Natural killer cell (primary cell): Measurements from ENCODE around the gene CRAMP1. TPM values are rescaled to one million over a fixed set of nuclear protein-coding genes. Genes with fewer than 3 reads are reported as not detected.

Source experiments
- ATAC-seq, 3 donors: fragments of 150-1000 bp in 2 of 3; fragments of 200-7000 bp in 1 of 3; cut with Tn5 transposase; 1 replicate in 1 of 3; 2 replicates in 2 of 3; pipeline ENCODE4 v1.10.0; 2021; ENCODE audit warnings: mild to moderate bottlenecking in 2 of 3, moderate library complexity in 2 of 3
- DNase-seq, 2 donors: peaks; one replicate each; pipeline versions ENCODE4 v3.0.0 to v3.0.0-alpha.2; 2013 to 2021; ENCODE audit warnings: mixed read lengths in 1 of 2
- H3K27ac ChIP-seq: one replicate; pipeline ENCODE4 v1.5.1; 2013; ENCODE audit warnings: mild to moderate bottlenecking, low read length
- H3K27me3 ChIP-seq: one replicate; pipeline ENCODE4 v1.6.1; 2013; ENCODE audit warnings: low read length; ENCODE audit not compliant: control insufficient read depth, insufficient read depth
- H3K36me3 ChIP-seq: one replicate; pipeline ENCODE4 v1.6.1; 2013; ENCODE audit warnings: low read length; ENCODE audit not compliant: control insufficient read depth, insufficient read depth
- H3K4me1 ChIP-seq: one replicate; pipeline ENCODE4 v1.6.1; 2013; ENCODE audit warnings: low read length; ENCODE audit not compliant: control insufficient read depth, insufficient read depth
- H3K4me3 ChIP-seq: one replicate; pipeline ENCODE4 v1.5.1; 2013; ENCODE audit warnings: low read length
- H3K9me3 ChIP-seq: one replicate; pipeline ENCODE4 v1.6.1; 2013; ENCODE audit warnings: low read length; ENCODE audit not compliant: control insufficient read depth, insufficient read depth
- H3K27ac Mint-ChIP-seq, 2 donors: one replicate each; pipeline ENCODE4 v1.8.0; 2022; ENCODE audit warnings: mild to moderate bottlenecking in 2 of 2, mixed read lengths in 2 of 2, moderate library complexity in 1 of 2
- H3K27me3 Mint-ChIP-seq, 2 donors: one replicate each; pipeline ENCODE4 v1.8.0; 2022; ENCODE audit warnings: low read depth in 2 of 2, mixed read lengths in 2 of 2
- H3K36me3 Mint-ChIP-seq: one replicate; pipeline ENCODE4 v1.8.0; 2022; ENCODE audit warnings: mixed read lengths
- H3K4me1 Mint-ChIP-seq, 2 donors: one replicate each; pipeline ENCODE4 v1.8.0; 2022; ENCODE audit warnings: mixed read lengths in 2 of 2
- H3K4me3 Mint-ChIP-seq: one replicate; pipeline ENCODE4 v1.8.0; 2022; ENCODE audit warnings: mild to moderate bottlenecking, moderate library complexity, mixed read lengths
- H3K9me3 Mint-ChIP-seq, 2 donors: one replicate each; pipeline ENCODE4 v1.8.0; 2022; ENCODE audit warnings: mixed read lengths in 2 of 2
- WGBS: methylation state at CpG from one replicate; pipeline ENCODE4 v1.1.7; 2013; ENCODE audit warnings: missing lambda C conversion rate; ENCODE audit not compliant: insufficient coverage; 5-methylcytosine and 5-hydroxymethylcytosine counted together
- intact Hi-C: fragments of 100-400 bp; cut with micrococcal nuclease; formaldehyde crosslinking; loops from one replicate; pipeline ENCODE4 v1.14.2; 2022
- total RNA-seq, 4 donors: library from RNA; stranded (reverse); fragments of 120-200 nt in 1 of 4; gene quantifications; one replicate each; pipeline versions ENCODE4 v1.2.3 to v1.2.4, GENCODE V29; 2013 to 2022
- TF ChIP-seq, protein P1 (sequence below): fragments of 200-600 bp; IDR thresholded peaks from one replicate; pipeline ENCODE4 v1.8.0; 2022; ENCODE audit warnings: antibody characterized with exemption

The CRAMP1 gene
- total RNA-seq, 3 donors from 2014 or later (not counting 1 experiment from before 2014, with no cell fraction given) = 47.8 to 49.8 (median 49.6) TPM

DNA sequence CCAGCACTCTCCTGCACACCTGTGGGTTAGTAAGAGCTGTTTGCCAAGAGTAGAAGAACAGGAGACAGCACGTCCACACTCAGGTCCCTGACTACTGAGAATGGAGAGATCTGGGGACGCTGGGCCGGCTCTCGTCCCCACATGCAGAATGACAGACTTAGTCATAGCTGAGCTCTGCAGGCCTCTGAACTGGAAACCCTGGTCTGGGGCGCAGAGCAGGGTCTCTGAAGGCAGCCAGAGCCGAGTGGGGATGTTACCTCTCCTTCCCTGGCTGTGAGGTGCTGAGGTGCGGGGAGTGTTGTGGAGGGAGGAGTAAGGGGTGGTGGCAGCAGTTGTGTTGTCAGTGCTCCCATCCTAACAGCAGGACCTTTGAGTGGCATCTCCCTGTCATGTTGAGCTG is 58.7 kb downstream of the CRAMP1 start:
- Histone ChIP-seq H3K4me1 (no peaks in the 10 kb centered on the region), H3K4me3 (no peak overlapping the region), H3K36me3 (peaks cover 81% of the 10 kb centered on the region), H3K27me3 (no peaks in the 10 kb centered on the region), H3K9me3 (no peaks in the 10 kb centered on the region), H3K27ac (no peak overlapping the region)
- H3K36me3 Mint-ChIP-seq = peaks cover 11% of the 10 kb centered on the region
- 98% methylated on average over 7 of the region's 7 CpGs for WGBS
- intact Hi-C loops = loop anchor here (10.0 kb wide), 1 partner anchor 56 kb away; the partner anchor contains the start of genes CRAMP1 and IFT140
- H3K4me3 Mint-ChIP-seq = no peak overlapping the region
- no peak overlapping the region for H3K27ac Mint-ChIP-seq
- ATAC-seq = no peak
- no peaks in the 10 kb centered on the region for H3K9me3 Mint-ChIP-seq
- TF ChIP-seq, protein P1, sequence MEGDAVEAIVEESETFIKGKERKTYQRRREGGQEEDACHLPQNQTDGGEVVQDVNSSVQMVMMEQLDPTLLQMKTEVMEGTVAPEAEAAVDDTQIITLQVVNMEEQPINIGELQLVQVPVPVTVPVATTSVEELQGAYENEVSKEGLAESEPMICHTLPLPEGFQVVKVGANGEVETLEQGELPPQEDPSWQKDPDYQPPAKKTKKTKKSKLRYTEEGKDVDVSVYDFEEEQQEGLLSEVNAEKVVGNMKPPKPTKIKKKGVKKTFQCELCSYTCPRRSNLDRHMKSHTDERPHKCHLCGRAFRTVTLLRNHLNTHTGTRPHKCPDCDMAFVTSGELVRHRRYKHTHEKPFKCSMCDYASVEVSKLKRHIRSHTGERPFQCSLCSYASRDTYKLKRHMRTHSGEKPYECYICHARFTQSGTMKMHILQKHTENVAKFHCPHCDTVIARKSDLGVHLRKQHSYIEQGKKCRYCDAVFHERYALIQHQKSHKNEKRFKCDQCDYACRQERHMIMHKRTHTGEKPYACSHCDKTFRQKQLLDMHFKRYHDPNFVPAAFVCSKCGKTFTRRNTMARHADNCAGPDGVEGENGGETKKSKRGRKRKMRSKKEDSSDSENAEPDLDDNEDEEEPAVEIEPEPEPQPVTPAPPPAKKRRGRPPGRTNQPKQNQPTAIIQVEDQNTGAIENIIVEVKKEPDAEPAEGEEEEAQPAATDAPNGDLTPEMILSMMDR = no peak
- DNase-seq = no peak
- H3K27me3 Mint-ChIP-seq = no peaks in the 10 kb centered on the region
- H3K4me1 Mint-ChIP-seq = no peaks in the 10 kb centered on the region

DNA sequence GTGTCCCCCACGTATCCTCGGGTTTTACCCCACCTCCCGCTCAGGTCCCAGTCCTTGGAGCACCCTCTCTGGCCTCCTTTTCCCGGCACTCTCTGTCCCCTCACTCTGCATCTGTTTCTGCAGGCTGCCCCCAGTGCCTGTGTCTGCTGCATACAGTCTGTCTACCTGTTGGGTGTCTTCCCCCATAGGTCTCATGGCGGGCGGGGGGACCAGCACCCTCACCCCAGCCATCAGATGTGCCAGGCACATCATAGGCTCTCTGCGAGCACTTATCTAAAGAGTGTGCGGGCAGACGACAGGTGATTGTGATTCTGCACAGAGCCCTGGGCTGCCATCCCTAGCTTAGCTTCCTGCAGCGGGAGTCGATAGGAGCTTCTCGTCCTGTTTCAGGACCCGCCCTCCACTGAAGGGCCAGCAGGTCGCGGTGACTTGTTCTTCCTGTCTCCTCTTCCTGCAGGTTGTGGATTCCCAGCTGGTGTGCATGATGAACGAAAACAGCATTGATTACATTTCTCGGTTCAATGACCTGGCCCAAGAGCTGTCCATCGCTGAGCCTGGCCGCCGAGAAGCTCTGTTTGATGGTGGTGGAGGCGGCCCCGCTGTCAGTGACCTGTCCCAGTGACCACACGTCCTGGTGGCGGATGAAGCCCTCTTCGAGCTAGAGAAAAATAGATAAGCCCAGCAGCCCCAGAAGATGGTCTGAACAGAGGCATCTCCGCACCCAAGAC is 61.4 kb downstream of the CRAMP1 start:
- no peaks in the 10 kb centered on the region for H3K27me3 Mint-ChIP-seq
- Histone ChIP-seq H3K36me3 (peaks cover 55% of the 10 kb centered on the region), H3K4me3 (no peak overlapping the region), H3K9me3 (no peaks in the 10 kb centered on the region), H3K4me1 (peaks cover 7% of the 10 kb centered on the region), H3K27ac (no peak overlapping the region), H3K27me3 (no peaks in the 10 kb centered on the region)
- TF ChIP-seq, protein P1 = no peak
- no peak overlapping the region for H3K4me3 Mint-ChIP-seq
- peaks cover 7 to 9% of the 10 kb centered on the region in 2 donors for H3K4me1 Mint-ChIP-seq
- H3K36me3 Mint-ChIP-seq = peaks cover 11% of the 10 kb centered on the region
- 95% methylated on average over 26 of the region's 26 CpGs for WGBS
- no peak for ATAC-seq
- DNase-seq = no peak
- H3K27ac Mint-ChIP-seq = no peak overlapping the region
- no peaks in the 10 kb centered on the region for H3K9me3 Mint-ChIP-seq
- intact Hi-C loops = loop anchor here (10.0 kb wide), 1 partner anchor 59 kb away; the partner anchor contains the start of genes CRAMP1 and IFT140

DNA sequence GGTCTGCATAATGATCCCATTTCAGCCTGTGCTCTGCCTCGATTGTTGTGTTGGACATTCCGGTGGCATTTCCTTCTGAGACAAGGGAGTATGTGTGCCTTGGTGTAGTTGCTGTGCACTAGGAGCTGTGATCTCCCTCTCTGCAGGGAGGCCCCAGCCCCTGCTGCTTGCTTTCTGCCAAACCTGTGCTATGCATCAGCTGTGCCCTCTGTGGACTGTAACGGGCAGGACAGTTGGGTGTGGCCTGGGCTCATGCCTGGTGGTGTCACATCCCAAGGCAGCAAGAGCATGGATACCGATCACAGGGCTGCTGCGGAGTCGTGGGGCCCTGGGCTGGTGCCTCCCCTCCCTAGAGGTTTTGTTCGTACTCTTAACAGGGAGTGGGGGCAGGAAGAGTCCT is 62.1 kb downstream of the CRAMP1 start:
- peaks cover 14 to 15% of the 10 kb centered on the region in 2 donors for H3K4me1 Mint-ChIP-seq
- Histone ChIP-seq H3K4me1 (peaks cover 14% of the 10 kb centered on the region), H3K4me3 (no peak overlapping the region), H3K36me3 (peaks cover 48% of the 10 kb centered on the region), H3K9me3 (no peaks in the 10 kb centered on the region), H3K27me3 (no peaks in the 10 kb centered on the region), H3K27ac (no peak overlapping the region)
- H3K9me3 Mint-ChIP-seq = no peaks in the 10 kb centered on the region
- no peaks in the 10 kb centered on the region for H3K27me3 Mint-ChIP-seq
- DNase-seq = no peak
- H3K27ac Mint-ChIP-seq = no peak overlapping the region
- 98% methylated on average over 7 of the region's 7 CpGs for whole genome bisulfite sequencing
- no peak overlapping the region for H3K4me3 Mint-ChIP-seq
- ATAC-seq = no peak
- H3K36me3 Mint-ChIP-seq = peaks cover 11% of the 10 kb centered on the region
- intact Hi-C loops = loop anchor here (10.0 kb wide), 1 partner anchor 60 kb away; the partner anchor contains the start of genes CRAMP1 and IFT140
- TF ChIP-seq, protein P1 = no peak
